Mesendoderm (in vitro differentiated cells): ENCODE results near the gene STAT4.
A peak's percentile ranks its signal among the peaks of the same experiment; 100 is the strongest.

Experiments
- DNase-seq: peaks from one replicate; pipeline ENCODE4 v3.0.0; 2013
- H2AK5ac ChIP-seq: 2 replicates; pipeline ENCODE4 v1.6.1; 2013; ENCODE audit warnings: low read length, inconsistent platforms
- H2BK120ac ChIP-seq: 2 replicates; pipeline ENCODE4 v1.6.1; 2013; ENCODE audit warnings: low read depth, mild to moderate bottlenecking, low read length, moderate library complexity, mixed read lengths
- H2BK15ac ChIP-seq: replicated peaks from 2 replicates; pipeline ENCODE4 v1.6.1; 2013; ENCODE audit warnings: low read depth, mild to moderate bottlenecking, moderate library complexity
- H2BK5ac ChIP-seq: 2 replicates; pipeline ENCODE4 v1.6.1; 2013; ENCODE audit warnings: low read length, inconsistent platforms
- H3K18ac ChIP-seq: 2 replicates; pipeline ENCODE4 v1.6.1; 2013; ENCODE audit warnings: mild to moderate bottlenecking, low read length, mixed read lengths
- H3K23ac ChIP-seq: one replicate; pipeline ENCODE4 v1.6.1; 2013; ENCODE audit warnings: low read length
- H3K27ac ChIP-seq: 2 replicates; pipeline ENCODE4 v1.5.1; 2013; ENCODE audit warnings: low read depth, mild to moderate bottlenecking, inconsistent platforms, low read length, moderate library complexity
- H3K27me3 ChIP-seq: 2 replicates; pipeline ENCODE4 v1.6.1; 2013; ENCODE audit warnings: low read length, control low read depth, mild to moderate bottlenecking, inconsistent platforms; ENCODE audit not compliant: insufficient read depth, poor library complexity
- H3K36me3 ChIP-seq: 2 replicates; pipeline ENCODE4 v1.6.1; 2013; ENCODE audit warnings: low read length, inconsistent platforms; ENCODE audit not compliant: control insufficient read depth, insufficient read depth
- H3K4ac ChIP-seq: one replicate; pipeline ENCODE4 v1.6.1; 2013; ENCODE audit warnings: low read depth, mild to moderate bottlenecking, low read length, moderate library complexity
- H3K4me1 ChIP-seq: 2 replicates; pipeline ENCODE4 v1.6.1; 2013; ENCODE audit warnings: low read depth, low read length, inconsistent platforms; ENCODE audit not compliant: control insufficient read depth
- H3K4me2 ChIP-seq: 2 replicates; pipeline ENCODE4 v1.6.1; 2013; ENCODE audit warnings: low read length
- H3K4me3 ChIP-seq: 2 replicates; pipeline ENCODE4 v1.5.1; 2013; ENCODE audit warnings: mild to moderate bottlenecking, low read length
- H3K56ac ChIP-seq: one replicate; pipeline ENCODE4 v1.6.1; 2013; ENCODE audit warnings: low read length
- H3K79me1 ChIP-seq: 2 replicates; pipeline ENCODE4 v1.6.1; 2013; ENCODE audit warnings: low read length, inconsistent platforms
- H3K79me2 ChIP-seq: 2 replicates; pipeline ENCODE4 v1.6.1; 2013; ENCODE audit warnings: mild to moderate bottlenecking, low read length; ENCODE audit not compliant: control insufficient read depth, insufficient read depth
- H3K9ac ChIP-seq: 2 replicates; pipeline ENCODE4 v1.6.1; 2013; ENCODE audit warnings: low read length, inconsistent platforms
- H4K5ac ChIP-seq: one replicate; pipeline ENCODE4 v1.6.1; 2013; ENCODE audit warnings: low read length
- H4K8ac ChIP-seq: one replicate; pipeline ENCODE4 v1.6.1; 2013; ENCODE audit warnings: low read depth, mild to moderate bottlenecking, control low read depth, low read length, moderate library complexity
- WGBS: extraction: QIAGEN DNeasy Blood & Tissue Kit; methylation state at CpG from one replicate; pipeline ENCODE4 v1.1.7; 2013; ENCODE audit warnings: low lambda C conversion rate, missing lambda C conversion rate; ENCODE audit not compliant: insufficient coverage; ENCODE audit errors: extremely low coverage; 5-methylcytosine and 5-hydroxymethylcytosine counted together

STAT4 gene

GRCh38 chr2:191158193-191158592 is 7.4 kb upstream of the STAT4 start:
- Histone ChIP-seq H2BK120ac (no peak overlapping the region), H3K27ac (no peak overlapping the region), H3K4me3 (no peak overlapping the region), H3K79me2 (no peaks in the 10 kb centered on the region), H3K9ac (no peak overlapping the region), H3K56ac (no peak overlapping the region), H3K36me3 (no peaks in the 10 kb centered on the region), H3K23ac (no peak overlapping the region), H4K8ac (no peak overlapping the region), H2AK5ac (no peak overlapping the region), H2BK15ac (peak overlapping the region; percentile 57), H2BK5ac (no peak overlapping the region), H3K4me2 (no peak overlapping the region), H3K79me1 (no peaks in the 10 kb centered on the region), H3K4me1 (peaks cover 3% of the 10 kb centered on the region), H3K4ac (no peak overlapping the region), H3K18ac (no peak overlapping the region), H4K5ac (no peak overlapping the region), H3K27me3 (no peaks in the 10 kb centered on the region)
- WGBS: no CpG with 5 or more reads among the region's 2 CpGs
- DNase-seq: no peak

- Histone ChIP-seq H3K27me3 (no peaks in the 10 kb centered on the region), H2AK5ac (no peak overlapping the region), H4K8ac (no peak overlapping the region), H3K4me1 (peaks cover 5% of the 10 kb centered on the region), H3K27ac (no peak overlapping the region), H3K56ac (no peak overlapping the region), H3K23ac (no peak overlapping the region), H3K4me3 (no peak overlapping the region), H3K36me3 (no peaks in the 10 kb centered on the region), H2BK120ac (no peak overlapping the region), H3K79me1 (no peaks in the 10 kb centered on the region), H3K79me2 (no peaks in the 10 kb centered on the region), H2BK15ac (peak overlapping the region; percentile 25), H3K4me2 (no peak overlapping the region), H3K18ac (peak overlapping the region; percentile 77), H2BK5ac (no peak overlapping the region), H3K4ac (no peak overlapping the region), H4K5ac (no peak overlapping the region), H3K9ac (no peak overlapping the region)
- WGBS: no CpG with 5 or more reads among the region's 1 CpG
- peak; percentile 91 for DNase-seq
Observed at GRCh38 chr2:191155608-191156071, 4.8 kb upstream of the STAT4 start.

GRCh38 chr2:191153716-191154115 is 2.9 kb upstream of the STAT4 start:
- H3K36me3 ChIP-seq: no peaks in the 10 kb centered on the region
- H3K4me3 ChIP-seq: no peak overlapping the region
- no peak overlapping the region for H3K9ac ChIP-seq
- no peak overlapping the region for H4K8ac ChIP-seq
- no peak overlapping the region for H3K4ac ChIP-seq
- no peak overlapping the region for H4K5ac ChIP-seq
- DNase-seq: no peak
- H2BK15ac ChIP-seq: no peak overlapping the region
- H3K23ac ChIP-seq: no peak overlapping the region
- H3K56ac ChIP-seq: no peak overlapping the region
- H3K4me2 ChIP-seq: no peak overlapping the region
- H3K18ac ChIP-seq: no peak overlapping the region
- no peak overlapping the region for H3K27ac ChIP-seq
- peaks cover 5% of the 10 kb centered on the region for H3K4me1 ChIP-seq
- H2BK5ac ChIP-seq: no peak overlapping the region
- no peaks in the 10 kb centered on the region for H3K79me2 ChIP-seq
- H3K27me3 ChIP-seq: peaks cover 2% of the 10 kb centered on the region
- H2BK120ac ChIP-seq: no peak overlapping the region
- no CpG with 5 or more reads among the region's 2 CpGs for WGBS
- H3K79me1 ChIP-seq: no peaks in the 10 kb centered on the region
- H2AK5ac ChIP-seq: no peak overlapping the region

- Histone ChIP-seq H3K23ac (no peak overlapping the region), H3K79me2 (no peaks in the 10 kb centered on the region), H3K27me3 (peaks cover 2% of the 10 kb centered on the region), H3K4me1 (peaks cover 5% of the 10 kb centered on the region), H2BK15ac (no peak overlapping the region), H2BK5ac (no peak overlapping the region), H3K4ac (no peak overlapping the region), H3K36me3 (no peaks in the 10 kb centered on the region), H3K27ac (no peak overlapping the region), H4K8ac (no peak overlapping the region), H3K79me1 (no peaks in the 10 kb centered on the region), H3K4me2 (no peak overlapping the region), H3K4me3 (no peak overlapping the region), H3K9ac (no peak overlapping the region), H4K5ac (no peak overlapping the region), H2BK120ac (no peak overlapping the region), H3K56ac (no peak overlapping the region), H3K18ac (no peak overlapping the region), H2AK5ac (no peak overlapping the region)
- no peak for DNase-seq
- WGBS: no CpG with 5 or more reads among the region's 5 CpGs
Observed at GRCh38 chr2:191152482-191153240, 1.9 kb upstream of the STAT4 start.

GRCh38 chr2:191151331-191151730 is 537 bp upstream of the STAT4 start:
- H3K23ac ChIP-seq: no peak overlapping the region
- peaks cover 2% of the 10 kb centered on the region for H3K27me3 ChIP-seq
- H3K4me3 ChIP-seq: no peak overlapping the region
- no peak overlapping the region for H3K9ac ChIP-seq
- H4K5ac ChIP-seq: no peak overlapping the region
- no peaks in the 10 kb centered on the region for H3K36me3 ChIP-seq
- H3K27ac ChIP-seq: no peak overlapping the region
- no peaks in the 10 kb centered on the region for H3K79me1 ChIP-seq
- H3K18ac ChIP-seq: no peak overlapping the region
- H4K8ac ChIP-seq: no peak overlapping the region
- H3K4ac ChIP-seq: no peak overlapping the region
- H3K4me1 ChIP-seq: peaks cover 5% of the 10 kb centered on the region
- WGBS: no CpG with 5 or more reads among the region's 6 CpGs
- no peak overlapping the region for H2BK5ac ChIP-seq
- H3K4me2 ChIP-seq: peak overlapping the region; percentile 62
- H2BK15ac ChIP-seq: no peak overlapping the region
- H2BK120ac ChIP-seq: no peak overlapping the region
- no peaks in the 10 kb centered on the region for H3K79me2 ChIP-seq
- peak overlapping the region; percentile 19 for H2AK5ac ChIP-seq
- H3K56ac ChIP-seq: no peak overlapping the region
- no peak for DNase-seq

GRCh38 chr2:191150230-191150599 is 579 bp downstream of the STAT4 start:
- Histone ChIP-seq H2BK15ac (no peak overlapping the region), H2BK5ac (no peak overlapping the region), H3K4me1 (peaks cover 2% of the 10 kb centered on the region), H3K4ac (no peak overlapping the region), H3K36me3 (no peaks in the 10 kb centered on the region), H3K4me3 (peak overlapping the region; percentile 3), H4K5ac (no peak overlapping the region), H3K27me3 (peaks cover 2% of the 10 kb centered on the region), H3K27ac (no peak overlapping the region), H3K79me2 (no peaks in the 10 kb centered on the region), H4K8ac (no peak overlapping the region), H3K9ac (peak overlapping the region; percentile 4), H3K56ac (peak overlapping the region; percentile 57), H2BK120ac (no peak overlapping the region), H3K4me2 (peak overlapping the region; percentile 62), H3K79me1 (no peaks in the 10 kb centered on the region), H2AK5ac (no peak overlapping the region), H3K18ac (no peak overlapping the region), H3K23ac (no peak overlapping the region)
- DNase-seq: no peak
- no CpG with 5 or more reads among the region's 10 CpGs for WGBS
